ENCODE measurements around the gene GFOD1.

The GFOD1 gene

GRCh38 chr6:13504611-13505344 is 17.4 kb upstream of the GFOD1 start:
- FAIRE-seq: no peak
- no peak for DNase-seq (ENCODE audit: insufficient read length, low spot score)
- TF ChIP-seq POLR2A (IDR thresholded peaks at IDR 0.05; ENCODE audit: low read depth, low read length): no peak

GRCh38 chr6:13500915-13501314 is 13.5 kb upstream of the GFOD1 start:
- DNase-seq (ENCODE audit: insufficient read length, low spot score) (no peak), FAIRE-seq (no peak)
- no peak for TF ChIP-seq POLR2A (IDR thresholded peaks at IDR 0.05; ENCODE audit: low read depth, low read length)

GRCh38 chr6:13500264-13500663 is 12.9 kb upstream of the GFOD1 start:
- peak; percentile 78 for FAIRE-seq
- peak; percentile 44 for DNase-seq (ENCODE audit: insufficient read length, low spot score)

DNA sequence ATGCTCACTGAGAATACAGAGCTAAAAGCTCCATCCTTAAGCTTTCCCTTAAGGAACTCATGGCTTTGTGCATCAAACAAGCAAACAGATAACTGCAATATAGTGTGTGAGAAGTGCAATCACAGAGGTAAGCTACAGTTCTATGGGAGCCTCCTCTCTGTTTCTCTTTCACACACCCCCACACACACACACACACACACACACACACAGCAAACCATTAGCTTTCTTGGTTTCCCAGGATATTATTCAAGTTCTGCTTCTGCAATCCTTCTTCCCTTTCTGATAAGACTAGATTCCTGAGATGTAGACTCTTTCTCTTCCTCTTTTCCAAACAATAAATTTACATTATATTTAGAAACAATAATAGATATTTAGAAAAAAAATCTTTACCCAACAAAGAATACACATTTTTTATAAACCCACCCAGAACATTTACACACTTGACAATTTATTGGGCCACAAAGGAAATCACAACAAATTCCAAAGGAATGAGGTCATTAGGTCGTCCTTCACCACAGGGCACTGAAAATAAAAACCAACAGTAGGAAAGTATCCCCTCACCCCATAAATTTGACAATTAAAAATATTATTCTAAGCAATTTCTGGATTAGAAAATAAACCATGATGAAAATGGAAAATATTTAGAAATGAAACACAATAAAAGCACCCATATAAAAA is 9.3 kb upstream of the GFOD1 start:
- DNase-seq (ENCODE audit: insufficient read length, low spot score) (no peak), FAIRE-seq (no peak)
- TF ChIP-seq POLR2A (IDR thresholded peaks at IDR 0.05; ENCODE audit: low read depth, low read length): no peak

More at GRCh38 chr6:13500264-13500663, 12.9 kb upstream of the GFOD1 start:
- TF ChIP-seq POLR2A (IDR thresholded peaks at IDR 0.05; ENCODE audit: low read depth, low read length): no peak

GRCh38 chr6:13495818-13496217 is 8.4 kb upstream of the GFOD1 start:
- FAIRE-seq (no peak), DNase-seq (ENCODE audit: insufficient read length, low spot score) (no peak)
- no peak for TF ChIP-seq POLR2A (IDR thresholded peaks at IDR 0.05; ENCODE audit: low read depth, low read length)

DNA sequence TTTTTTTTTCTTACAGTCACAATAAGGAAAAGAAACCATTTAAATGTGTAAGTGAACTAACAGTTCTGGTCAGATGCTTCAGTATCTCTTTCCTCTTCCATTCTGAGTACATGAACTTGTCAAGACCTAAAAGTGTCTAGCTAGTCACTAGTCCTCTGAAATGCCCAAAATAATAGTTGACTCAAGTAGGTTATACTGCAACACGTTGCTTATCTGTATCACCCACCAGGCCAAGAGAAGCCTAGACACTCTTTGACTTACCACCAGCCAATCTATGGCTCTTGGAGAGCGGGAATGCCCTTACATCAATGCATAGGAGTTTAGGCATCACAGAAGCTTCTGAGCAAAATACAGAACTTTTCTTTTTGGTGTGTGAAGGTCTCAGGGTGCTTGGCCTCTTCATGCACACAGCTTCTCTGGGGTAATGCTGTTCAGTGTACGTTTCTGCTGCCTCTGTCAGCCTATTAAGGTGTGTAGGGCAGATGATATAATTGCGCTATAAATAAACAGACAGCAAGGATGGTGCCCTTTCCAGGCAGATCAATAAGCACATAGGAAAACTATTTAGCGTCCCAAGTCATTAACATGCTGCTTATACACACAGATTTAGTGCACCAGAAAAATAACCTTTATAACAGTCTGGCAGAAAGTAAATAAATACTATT is 7.8 kb upstream of the GFOD1 start:
- DNase-seq (ENCODE audit: insufficient read length, low spot score) (no peak), FAIRE-seq (no peak)

DNA sequence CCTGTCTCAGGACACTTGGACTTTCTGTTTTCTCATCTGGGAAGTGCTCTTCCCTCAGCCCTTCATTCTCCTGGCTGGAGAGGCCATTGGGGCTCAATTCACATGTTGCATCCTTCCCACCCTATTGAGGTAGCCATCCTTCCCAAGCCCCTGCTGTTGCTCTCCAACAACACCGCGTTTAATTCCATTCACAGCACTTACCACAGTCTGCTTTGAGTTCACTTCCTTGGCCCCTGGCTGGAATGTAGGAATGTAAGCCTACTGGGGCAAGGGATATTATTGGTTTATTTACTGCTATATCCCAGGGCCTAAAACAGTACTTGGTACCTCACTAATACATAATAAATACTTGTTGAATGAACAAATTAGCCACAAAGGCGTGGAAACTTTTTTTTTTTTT is 6.7 kb upstream of the GFOD1 start:
- FAIRE-seq (no peak), DNase-seq (ENCODE audit: insufficient read length, low spot score) (no peak)
- no peak for TF ChIP-seq POLR2A (IDR thresholded peaks at IDR 0.05; ENCODE audit: low read depth, low read length)

More for the DNA sequence above, 7.8 kb upstream of the GFOD1 start:
- no peak for TF ChIP-seq POLR2A (IDR thresholded peaks at IDR 0.05; ENCODE audit: low read depth, low read length)

DNA sequence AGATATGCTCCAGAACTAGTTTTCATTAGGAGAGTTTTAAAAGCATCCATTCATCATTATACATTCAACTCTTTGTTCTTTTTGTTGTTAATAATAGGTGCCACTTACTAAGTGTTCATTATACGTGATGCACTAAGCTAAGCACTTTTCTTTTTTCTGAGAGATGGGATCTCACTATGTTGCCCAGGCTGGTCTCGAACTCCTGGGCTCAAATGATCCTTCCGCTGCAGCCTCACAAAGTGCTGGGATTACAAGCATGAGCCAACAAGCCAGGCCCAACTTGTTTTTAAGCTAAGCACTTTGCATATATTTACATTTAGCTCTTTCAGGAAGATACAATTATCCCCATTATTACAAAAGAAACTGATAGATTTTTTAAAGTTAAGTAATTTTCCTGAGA is 5.7 kb upstream of the GFOD1 start:
- TF ChIP-seq POLR2A (IDR thresholded peaks at IDR 0.05; ENCODE audit: low read depth, low read length): no peak
- no peak for DNase-seq (ENCODE audit: insufficient read length, low spot score)
- no peak for FAIRE-seq

GRCh38 chr6:13492357-13492756 is 5.0 kb upstream of the GFOD1 start:
- no peak for FAIRE-seq
- TF ChIP-seq POLR2A (IDR thresholded peaks at IDR 0.05; ENCODE audit: low read depth, low read length): no peak
- no peak for DNase-seq (ENCODE audit: insufficient read length, low spot score)

GRCh38 chr6:13491538-13491937 is 4.1 kb upstream of the GFOD1 start:
- TF ChIP-seq POLR2A (IDR thresholded peaks at IDR 0.05; ENCODE audit: low read depth, low read length): no peak
- FAIRE-seq (no peak), DNase-seq (ENCODE audit: insufficient read length, low spot score) (no peak)

- FAIRE-seq: no peak
- no peak for TF ChIP-seq POLR2A (IDR thresholded peaks at IDR 0.05; ENCODE audit: low read depth, low read length)
These were observed 3.0 kb upstream of the GFOD1 start for GRCh38 chr6:13490402-13490801.

DNA sequence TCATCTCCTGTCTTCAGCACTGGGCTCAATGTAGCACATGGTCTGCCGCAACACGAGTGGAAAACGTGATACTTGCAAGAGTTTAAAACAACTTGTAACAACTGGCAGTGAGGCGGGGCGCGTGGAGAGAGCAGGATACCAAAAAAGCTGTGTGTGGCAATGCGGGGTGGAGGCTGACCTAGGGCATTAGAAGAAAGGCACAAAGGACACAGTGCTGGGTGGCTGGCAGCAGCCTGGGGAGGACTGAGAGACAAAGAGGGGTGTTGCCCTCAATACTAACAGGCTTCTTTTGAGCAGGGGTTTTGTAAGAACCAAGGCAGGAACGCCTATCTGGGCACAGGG is 1.5 kb upstream of the GFOD1 start:
- no peak for FAIRE-seq
- TF ChIP-seq POLR2A (IDR thresholded peaks at IDR 0.05; ENCODE audit: low read depth, low read length): no peak
- DNase-seq (ENCODE audit: insufficient read length, low spot score): no peak

More at GRCh38 chr6:13490402-13490801, 3.0 kb upstream of the GFOD1 start:
- DNase-seq (ENCODE audit: insufficient read length, low spot score): no peak

DNA sequence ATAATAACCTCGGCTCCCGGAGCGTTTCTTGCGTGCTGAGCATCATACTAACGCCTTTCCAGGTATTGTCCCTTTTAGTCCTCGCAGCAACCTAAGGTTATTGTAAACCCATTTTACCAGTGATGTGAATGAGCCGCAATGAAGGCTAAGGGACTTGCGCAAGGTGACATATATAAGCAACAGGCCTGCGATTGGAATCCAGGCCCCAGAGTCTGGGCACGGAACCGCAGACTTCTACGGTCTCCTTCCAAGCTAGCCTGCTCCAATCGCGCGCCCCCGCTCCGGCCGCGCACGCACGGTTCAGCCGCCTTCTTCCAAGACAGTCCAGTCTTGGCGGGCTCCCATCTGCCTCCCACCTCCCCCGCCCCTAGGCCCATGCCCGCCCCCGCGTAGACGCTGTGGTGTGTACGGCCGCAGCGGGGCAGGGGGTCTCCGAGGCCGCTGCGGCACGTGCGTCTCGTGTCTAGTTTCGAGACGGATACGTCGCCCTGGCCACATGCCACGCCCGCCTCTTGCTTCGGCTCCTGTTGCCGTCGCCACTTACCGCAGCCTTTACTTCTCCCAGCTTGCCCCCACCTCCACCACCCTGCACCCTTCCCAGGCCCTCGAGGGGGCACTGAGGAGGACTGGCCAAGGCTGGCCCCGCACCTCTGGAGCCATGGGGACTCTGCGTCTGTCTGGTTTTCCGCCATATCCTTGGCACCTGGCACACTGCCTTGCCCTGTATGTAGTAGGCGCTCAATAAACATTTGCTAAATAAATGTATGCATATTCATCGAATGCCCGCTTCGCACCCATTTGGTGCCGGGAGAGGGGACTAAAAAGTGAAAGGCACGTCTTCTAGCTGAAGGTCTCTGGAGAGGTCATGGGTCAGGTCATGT is 855 bp upstream of the GFOD1 start:
- DNase-seq (ENCODE audit: insufficient read length, low spot score): no peak
- FAIRE-seq: no peak
- TF ChIP-seq POLR2A (IDR thresholded peaks at IDR 0.05; ENCODE audit: low read depth, low read length): no peak

- FAIRE-seq (no peak), DNase-seq (ENCODE audit: insufficient read length, low spot score) (peak; percentile 84)
- TF ChIP-seq POLR2A (IDR thresholded peaks at IDR 0.05; ENCODE audit: low read depth, low read length): no peak
These were observed 700 bp downstream of the GFOD1 start for GRCh38 chr6:13486679-13487121.

Data from H54 (cell line).